Activated T-cell treated with anti-CD3 and anti-CD28 coated beads for 24 hours (primary cell): ENCODE measurements around the gene ANKIB1.
"Not testable (repeated sequence)": the region's sequence is repeated elsewhere in the genome, so short reads cannot be mapped to it uniquely, and the experiment has no call there.

Experiments
- DNase-seq: peaks from one replicate; pipeline ENCODE4 v3.0.0-alpha.2; 2020; ENCODE audit warnings: low read depth

Gene ANKIB1, protein sequence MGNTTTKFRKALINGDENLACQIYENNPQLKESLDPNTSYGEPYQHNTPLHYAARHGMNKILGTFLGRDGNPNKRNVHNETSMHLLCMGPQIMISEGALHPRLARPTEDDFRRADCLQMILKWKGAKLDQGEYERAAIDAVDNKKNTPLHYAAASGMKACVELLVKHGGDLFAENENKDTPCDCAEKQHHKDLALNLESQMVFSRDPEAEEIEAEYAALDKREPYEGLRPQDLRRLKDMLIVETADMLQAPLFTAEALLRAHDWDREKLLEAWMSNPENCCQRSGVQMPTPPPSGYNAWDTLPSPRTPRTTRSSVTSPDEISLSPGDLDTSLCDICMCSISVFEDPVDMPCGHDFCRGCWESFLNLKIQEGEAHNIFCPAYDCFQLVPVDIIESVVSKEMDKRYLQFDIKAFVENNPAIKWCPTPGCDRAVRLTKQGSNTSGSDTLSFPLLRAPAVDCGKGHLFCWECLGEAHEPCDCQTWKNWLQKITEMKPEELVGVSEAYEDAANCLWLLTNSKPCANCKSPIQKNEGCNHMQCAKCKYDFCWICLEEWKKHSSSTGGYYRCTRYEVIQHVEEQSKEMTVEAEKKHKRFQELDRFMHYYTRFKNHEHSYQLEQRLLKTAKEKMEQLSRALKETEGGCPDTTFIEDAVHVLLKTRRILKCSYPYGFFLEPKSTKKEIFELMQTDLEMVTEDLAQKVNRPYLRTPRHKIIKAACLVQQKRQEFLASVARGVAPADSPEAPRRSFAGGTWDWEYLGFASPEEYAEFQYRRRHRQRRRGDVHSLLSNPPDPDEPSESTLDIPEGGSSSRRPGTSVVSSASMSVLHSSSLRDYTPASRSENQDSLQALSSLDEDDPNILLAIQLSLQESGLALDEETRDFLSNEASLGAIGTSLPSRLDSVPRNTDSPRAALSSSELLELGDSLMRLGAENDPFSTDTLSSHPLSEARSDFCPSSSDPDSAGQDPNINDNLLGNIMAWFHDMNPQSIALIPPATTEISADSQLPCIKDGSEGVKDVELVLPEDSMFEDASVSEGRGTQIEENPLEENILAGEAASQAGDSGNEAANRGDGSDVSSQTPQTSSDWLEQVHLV

DNA sequence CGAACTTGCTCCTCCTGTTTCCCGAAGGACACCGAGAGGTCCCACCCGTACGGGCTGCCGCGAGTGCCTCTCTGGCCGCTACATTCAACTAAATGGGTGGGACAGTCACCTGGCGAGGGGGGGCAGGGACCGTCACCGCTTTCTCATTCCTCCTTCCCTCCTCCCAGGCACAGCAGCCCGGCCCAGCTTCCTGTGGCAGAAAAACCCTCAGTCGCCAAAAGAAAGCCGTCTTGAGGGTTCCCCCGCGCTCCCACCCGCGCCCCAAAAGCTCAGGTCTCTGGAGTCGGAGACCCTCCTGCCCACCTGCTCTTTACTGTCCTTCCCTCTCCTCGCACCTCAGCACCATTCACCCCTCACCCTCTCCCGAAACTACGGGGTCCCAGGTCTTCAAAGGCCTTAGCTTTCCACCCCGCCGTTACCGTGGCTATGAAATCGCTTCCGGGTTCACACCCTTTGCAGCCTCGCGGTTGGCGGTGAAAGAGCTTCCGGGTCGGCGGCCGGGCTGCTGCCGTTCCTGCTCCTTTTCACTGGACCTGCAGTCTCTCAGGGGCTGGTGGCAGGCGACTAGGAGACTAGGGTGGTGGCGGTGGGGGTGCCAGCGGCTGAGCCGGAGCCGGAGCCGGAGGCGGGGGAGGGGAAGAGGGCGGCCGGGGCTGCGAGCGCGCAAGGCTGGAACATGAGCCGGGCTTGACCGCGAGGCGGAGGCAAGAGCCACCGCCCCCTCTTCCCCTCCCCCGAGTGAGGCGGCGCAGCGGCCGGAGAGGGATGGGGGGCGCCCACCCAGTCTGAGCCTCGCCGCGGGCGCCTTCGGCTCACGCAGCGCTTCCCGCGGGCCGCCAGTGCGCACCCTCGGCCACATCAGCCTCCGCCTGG lies at the start of gene ANKIB1, which contains the start of gene KRIT1:
ANKIB1 (plus strand) TSS at position 488 of the 873 bp plus-strand sequence. CDS start 49,005 bp downstream, outside the sequence.
KRIT1 (minus strand) TSS at position 428 of the 873 bp plus-strand sequence. CDS start 3,779 bp downstream, outside the sequence.
- DNase-seq, result peak; percentile 83

- no peak for DNase-seq
Measured at GRCh38 chr7:92200791-92201190, 45.0 kb upstream of the ANKIB1 start.

- no peak for DNase-seq
Measured at GRCh38 chr7:92205987-92206386, 39.8 kb upstream of the ANKIB1 start.

DNA sequence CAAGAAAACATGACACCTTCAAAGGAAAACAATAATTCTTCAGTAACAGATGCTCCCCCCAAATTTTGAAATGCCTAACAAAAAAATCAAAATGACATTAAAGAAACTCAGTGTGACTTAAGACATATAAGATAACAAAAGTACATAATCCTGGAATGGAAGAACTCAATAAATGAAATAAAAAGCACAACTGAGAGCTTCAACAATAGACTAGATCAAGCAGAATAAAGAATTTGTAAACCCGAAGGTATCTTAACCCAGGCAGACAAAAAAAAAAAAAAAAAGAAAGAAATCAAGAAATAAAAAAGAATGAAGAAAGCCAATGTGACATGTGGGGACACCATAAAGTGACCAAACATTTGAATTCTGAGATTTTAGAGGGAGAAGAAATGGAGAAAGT lies 39.1 kb upstream of the ANKIB1 start:
- DNase-seq, result no peak

DNA sequence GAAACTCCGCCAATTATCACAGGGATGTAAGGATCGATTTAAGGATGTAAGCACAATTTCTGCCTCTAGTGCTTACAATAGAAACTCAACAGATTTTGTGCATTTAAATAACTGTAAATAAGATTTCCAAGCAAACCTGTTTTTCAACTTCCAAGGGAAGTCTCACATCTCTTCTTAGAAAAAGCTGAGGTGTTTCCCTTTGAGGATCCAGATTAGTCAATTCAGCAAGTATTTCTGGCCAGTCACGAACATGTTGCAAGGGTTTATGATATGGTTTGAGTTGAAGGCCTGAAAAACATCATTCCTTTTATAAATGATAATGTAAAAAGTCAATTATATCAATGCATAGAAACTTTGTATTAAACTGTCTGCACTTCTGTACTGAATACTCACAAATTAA lies 24.0 kb upstream of the ANKIB1 start:
- no peak for DNase-seq

- DNase-seq, result no peak
Measured at GRCh38 chr7:92226981-92227380, 18.8 kb upstream of the ANKIB1 start.

- no peak for DNase-seq
Measured at GRCh38 chr7:92228100-92228499, 17.7 kb upstream of the ANKIB1 start.

DNA sequence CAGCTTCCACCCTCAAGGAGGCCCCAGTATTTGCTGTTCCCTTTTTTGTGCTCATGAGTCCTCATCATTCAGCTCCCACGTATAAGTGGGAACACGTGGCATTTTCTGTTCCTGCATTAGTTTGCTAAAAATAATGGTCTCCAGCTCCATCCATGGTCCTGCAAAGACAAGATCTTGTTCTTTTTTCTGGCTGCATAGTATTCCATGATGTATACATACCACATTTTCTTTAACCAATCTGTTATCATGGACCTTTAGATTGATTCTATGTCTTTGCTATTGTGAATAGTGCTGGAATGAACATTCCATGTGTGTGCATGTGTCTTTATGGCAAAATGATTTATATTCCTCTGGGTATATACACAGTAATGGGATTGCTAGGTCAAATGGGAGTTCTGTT lies 17.0 kb upstream of the ANKIB1 start:
- no peak for DNase-seq

GRCh38 chr7:92230547-92230946 lies 15.2 kb upstream of the ANKIB1 start:
- no peak for DNase-seq

- DNase-seq, result no peak
Measured at GRCh38 chr7:92242972-92243371, 2.8 kb upstream of the ANKIB1 start.

DNA sequence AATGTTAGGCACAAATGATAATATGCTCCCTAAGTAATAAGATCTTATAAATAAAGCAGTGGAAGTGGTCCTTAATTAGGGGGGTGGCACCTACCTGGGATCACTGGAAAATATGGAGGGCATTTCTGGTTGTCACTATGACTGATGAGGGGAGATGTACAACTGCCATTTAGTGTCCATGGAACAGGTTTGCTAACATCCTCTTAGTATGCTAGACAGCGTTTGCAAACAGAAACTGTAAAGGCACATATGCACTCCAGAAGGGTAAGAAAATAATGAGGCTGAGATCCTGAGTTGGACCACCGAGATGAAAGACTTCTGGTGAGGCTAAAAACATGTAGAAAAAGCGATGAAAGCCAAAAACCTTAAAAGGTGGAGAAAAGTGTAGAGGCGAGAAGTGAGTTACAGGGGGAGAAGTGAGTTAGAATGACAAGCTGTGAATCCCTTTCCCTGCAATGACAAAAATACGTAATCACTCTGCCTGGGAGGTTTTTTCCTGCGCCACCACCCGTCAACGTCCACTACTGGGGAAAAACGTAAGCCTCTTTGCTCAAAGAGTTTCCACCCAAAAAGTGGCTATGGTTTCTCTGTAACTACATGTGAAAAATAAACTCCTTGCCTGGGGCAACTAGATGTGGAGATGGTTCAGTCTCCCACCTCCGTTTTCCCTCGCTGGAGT lies 827 bp upstream of the ANKIB1 start:
- DNase-seq, result no peak

GRCh38 chr7:92246360-92247101 lies 757 bp downstream of the ANKIB1 start:
- DNase-seq, result no peak

DNA sequence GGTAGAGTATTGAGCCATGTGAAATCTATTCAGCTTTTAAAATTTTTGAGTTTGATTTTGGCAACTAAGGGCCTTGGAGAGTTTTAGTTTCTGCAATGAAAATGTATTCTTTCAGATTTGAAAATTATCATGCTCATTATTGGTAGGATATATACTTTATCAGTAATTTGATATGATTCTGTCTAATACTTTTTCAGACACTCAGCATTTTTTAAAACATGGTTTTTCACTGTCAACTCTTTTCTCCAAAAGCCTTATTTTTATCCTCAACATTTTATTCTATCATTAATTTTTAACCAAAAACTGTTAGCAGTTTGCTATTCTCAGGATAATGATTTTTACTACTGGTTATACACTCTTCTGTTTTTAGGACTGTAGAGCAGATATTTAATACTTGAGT lies 4.8 kb downstream of the ANKIB1 start:
- DNase-seq, result no peak

DNA sequence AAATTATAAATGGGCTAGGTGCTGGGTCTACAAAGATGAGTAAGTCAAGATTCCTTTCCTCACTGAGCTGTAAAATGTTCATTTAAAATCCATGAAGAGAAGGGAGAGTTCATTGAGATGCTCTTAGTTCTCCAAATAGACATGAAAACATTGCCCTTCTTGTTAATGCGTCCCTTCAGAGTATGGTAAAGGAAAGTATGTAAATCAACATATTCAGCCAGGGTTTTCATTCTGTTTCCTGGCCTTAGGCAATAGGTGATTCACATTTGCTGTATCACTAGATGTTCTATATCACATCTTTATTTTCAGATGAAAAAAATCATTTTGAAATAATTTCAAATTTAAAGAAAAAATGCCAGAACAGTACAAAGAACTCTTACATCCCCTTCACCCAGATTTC lies 5.4 kb downstream of the ANKIB1 start:
- no peak for DNase-seq

DNA sequence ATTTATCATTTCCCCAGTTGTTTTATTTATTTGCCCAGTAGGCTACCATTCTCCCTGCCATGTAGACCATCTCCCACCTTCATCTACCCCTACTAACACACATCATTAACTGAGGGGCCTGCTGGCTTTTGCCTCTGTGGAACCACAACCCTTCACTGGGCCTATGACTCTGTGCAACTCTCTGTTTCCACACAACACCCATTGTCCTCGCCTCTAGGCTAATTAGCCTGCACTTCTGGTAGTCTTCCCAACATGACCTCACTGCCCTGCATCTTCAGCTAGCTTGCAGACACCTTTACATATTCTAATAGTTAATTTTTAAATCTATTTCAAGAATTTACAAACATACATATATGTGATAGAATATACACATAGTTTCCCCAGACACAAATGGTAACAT lies 7.5 kb downstream of the ANKIB1 start:
- DNase-seq, result no peak

- DNase-seq, result not testable (repeated sequence)
Measured at GRCh38 chr7:92254800-92255199, 9.0 kb downstream of the ANKIB1 start.

DNA sequence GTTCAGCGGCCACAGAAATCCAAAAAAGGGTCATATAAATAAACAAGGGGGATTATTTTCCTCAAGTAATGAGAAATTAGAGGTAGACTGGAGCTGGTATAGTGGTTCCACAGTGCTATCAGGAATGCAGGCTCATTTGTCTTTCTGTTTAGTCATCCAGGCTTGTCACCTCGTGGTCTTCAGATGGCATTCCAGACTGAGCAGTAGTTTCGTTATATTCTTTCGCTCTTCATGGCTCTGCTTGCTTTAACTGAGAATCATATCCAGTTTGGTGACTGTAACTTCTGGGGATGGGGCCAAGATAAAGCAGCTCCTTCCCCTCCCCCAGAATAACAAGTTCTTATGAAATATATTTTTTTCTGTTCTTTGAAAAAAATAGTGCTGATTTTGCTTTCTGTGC lies 9.5 kb downstream of the ANKIB1 start:
- DNase-seq, result no peak

DNA sequence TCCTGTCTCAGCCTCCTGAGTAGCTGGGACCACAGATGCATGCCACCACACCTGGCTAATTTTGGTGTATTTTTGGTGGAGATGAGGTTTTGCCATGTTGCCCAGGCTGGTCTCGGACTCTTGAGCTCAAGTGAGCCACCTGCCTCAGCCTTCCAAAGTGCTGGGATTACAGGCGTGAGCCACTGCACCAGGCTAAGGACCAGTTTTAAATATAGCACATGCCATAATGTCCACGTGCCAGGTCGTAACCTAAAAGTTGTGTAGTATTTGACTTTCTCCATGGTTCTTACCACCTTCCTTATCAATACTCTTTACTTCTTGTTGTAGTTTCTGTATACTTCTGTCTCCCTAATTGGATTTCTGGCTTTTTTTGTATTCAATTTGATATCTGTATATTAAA lies 13.3 kb downstream of the ANKIB1 start:
- no peak for DNase-seq

DNA sequence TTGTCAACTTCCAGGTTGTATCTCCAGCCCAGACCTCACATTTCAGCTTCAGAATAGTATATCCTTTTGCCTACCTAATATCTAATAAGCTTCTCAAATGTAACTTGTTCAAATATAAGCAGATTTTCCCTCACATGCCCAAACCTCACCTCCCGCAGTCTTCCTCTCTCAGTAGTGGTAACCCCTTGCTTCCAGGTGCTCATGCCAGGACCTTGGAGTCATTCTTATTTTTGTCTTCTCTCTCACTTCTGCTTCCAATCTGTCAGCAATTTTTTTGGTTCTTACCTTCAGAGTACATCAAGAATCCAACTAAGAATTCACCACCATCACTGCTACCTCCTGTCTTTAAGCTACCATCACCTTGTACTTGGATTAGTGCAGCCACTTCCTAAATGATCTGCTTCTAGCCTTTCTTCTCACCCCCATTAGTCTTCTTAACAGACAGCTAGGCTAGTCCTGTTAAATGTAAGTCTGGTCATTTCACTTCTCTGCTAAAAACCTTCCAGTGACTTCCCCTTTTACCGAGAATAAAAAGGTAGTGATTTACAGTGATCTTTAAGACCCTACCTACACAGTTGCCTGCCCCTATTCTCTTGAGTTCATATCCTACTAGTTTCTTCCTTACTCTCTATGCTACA lies 14.0 kb downstream of the ANKIB1 start:
- no peak for DNase-seq
